ENCODE data around the gene NANS. TPM values are rescaled to one million over a fixed set of nuclear protein-coding genes. Genes with fewer than 3 reads are reported as not detected.

Gene NANS
- total and polyA plus RNA-seq, 2 of the 8 experiments (the other 6 are each of a cell fraction or from before 2014, with no cell fraction given): 56.5 to 67.3 TPM

GRCh38 chr9:98083566-98084183 is 27.1 kb downstream of the NANS start (continued):
- TF ChIP-seq POU5F1 (IDR thresholded peaks at IDR 0.05; ENCODE audit: low read depth, low read length): no peak
